ENCODE measurements around the gene SYNE4.

DNA sequence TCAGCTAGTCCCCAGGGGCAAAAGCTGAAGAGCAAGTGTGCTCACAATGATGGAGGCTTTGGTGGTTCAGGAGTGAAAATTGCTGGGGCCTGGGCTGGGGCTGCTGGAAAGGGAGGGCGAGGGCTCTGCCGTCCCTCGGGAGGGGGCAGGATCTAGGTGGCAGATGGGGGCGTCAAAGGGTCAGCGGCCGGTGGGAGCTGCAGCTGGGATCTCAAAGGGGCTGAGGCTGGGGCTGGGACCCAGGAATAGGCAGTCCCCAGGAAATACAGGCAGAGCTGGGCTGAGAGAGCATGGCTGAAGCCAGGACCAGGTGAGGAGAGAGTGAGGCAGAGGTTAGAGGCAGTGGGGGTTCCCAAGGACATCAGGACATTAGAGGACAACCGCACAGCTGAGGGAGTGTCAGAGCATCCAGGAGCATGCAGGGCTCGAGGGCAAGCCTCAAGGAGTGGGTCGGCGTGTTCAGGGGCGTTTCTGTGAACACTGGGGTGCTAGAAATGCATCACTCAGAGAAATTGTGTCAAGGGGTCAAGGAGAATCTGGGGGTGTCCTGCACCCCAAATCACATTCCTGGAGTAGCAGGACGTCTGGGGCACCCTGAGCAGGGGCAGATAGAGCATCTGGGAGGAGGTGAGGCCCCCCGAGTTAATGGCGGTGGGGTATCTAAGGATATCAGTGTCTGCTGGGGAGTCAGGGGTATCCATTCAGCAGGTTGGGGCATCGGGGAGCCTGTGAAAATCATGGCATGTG, 1.2 kb upstream of the SYNE4 start:
- no peak for TF ChIP-seq POLR2A (IDR thresholded peaks at IDR 0.05; ENCODE audit: low read length)
- TF ChIP-seq GATA1 (IDR thresholded peaks at IDR 0.05; ENCODE audit: low read depth, low read length) = no peak

Data from erythroblast (primary cell).